Measurements from ENCODE around the gene MORC2.

The MORC2 gene

DNA sequence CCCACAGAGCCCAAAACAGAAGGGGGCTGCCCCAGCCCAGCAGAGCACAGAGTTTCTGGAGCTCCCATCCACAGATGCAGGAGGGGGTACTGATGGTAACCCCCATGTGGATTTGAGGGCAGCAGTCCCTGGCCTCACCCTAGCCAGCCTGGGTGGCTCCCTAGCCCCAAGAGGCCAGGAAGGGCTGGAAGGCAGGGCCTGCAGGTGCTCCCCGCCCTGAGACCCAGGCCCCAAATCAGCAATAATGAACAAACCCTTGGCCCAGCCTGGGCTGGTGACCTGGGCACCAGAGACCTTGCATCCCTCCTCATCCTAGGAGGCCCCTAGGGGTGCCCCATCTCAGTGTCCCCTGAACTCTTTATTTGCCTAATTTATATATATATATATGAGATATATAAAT is 61.6 kb downstream of the MORC2 start:
- Histone ChIP-seq H3K27me3 (ENCODE audit: control insufficient read depth, insufficient read depth, low read length) (no peaks in the 10 kb centered on the region), H3K27ac (ENCODE audit: low read depth, low read length) (no peak overlapping the region), H3K4me3 (ENCODE audit: low read length) (no peak overlapping the region), H3K9ac (ENCODE audit: low read length) (no peak overlapping the region), H3K36me3 (ENCODE audit: control insufficient read depth, insufficient read depth, low read length) (no peaks in the 10 kb centered on the region), H3K4me1 (ENCODE audit: control insufficient read depth, insufficient read depth, low read length) (no peaks in the 10 kb centered on the region)

- no peaks in the 10 kb centered on the region for H3K36me3 ChIP-seq (ENCODE audit: control insufficient read depth, insufficient read depth, low read length)
- no peak overlapping the region for H3K9ac ChIP-seq (ENCODE audit: low read length)
- H3K27ac ChIP-seq (ENCODE audit: low read depth, low read length): no peak overlapping the region
- no peaks in the 10 kb centered on the region for H3K4me1 ChIP-seq (ENCODE audit: control insufficient read depth, insufficient read depth, low read length)
- no peak overlapping the region for H3K4me3 ChIP-seq (ENCODE audit: low read length)
- no peaks in the 10 kb centered on the region for H3K27me3 ChIP-seq (ENCODE audit: control insufficient read depth, insufficient read depth, low read length)
Measured at GRCh38 chr22:30906411-30906810, 62.2 kb downstream of the MORC2 start.

DNA sequence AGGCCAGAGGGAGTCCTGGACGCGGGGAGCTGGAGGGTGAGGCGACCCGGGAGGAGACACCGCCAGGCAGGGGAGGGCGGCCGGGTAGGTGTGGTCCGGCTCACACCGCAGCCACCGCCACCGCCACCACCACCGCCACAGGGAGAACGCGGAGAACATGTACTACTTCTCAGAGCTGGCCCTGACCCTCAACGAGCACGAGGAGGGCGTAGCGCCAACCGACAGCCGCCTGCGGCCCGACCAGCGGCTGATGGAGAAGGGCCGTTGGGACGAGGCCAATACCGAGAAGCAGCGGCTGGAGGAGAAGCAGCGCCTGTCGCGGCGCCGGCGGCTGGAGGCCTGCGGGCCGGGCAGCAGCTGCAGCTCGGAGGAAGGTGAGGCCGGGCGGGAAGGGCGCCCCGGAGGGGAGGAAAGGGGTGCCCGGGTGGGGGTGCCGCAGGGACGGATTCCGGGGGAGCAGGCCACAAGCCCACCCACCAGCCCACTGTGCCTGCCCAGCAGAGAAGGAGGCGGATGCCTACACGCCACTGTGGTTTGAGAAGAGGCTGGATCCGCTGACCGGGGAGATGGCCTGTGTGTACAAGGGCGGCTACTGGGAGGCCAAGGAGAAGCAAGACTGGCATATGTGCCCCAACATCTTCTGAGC is 62.8 kb downstream of the MORC2 start:
- no peak overlapping the region for H3K4me3 ChIP-seq (ENCODE audit: low read length)
- no peak overlapping the region for H3K27ac ChIP-seq (ENCODE audit: low read depth, low read length)
- H3K27me3 ChIP-seq (ENCODE audit: control insufficient read depth, insufficient read depth, low read length): no peaks in the 10 kb centered on the region
- no peaks in the 10 kb centered on the region for H3K36me3 ChIP-seq (ENCODE audit: control insufficient read depth, insufficient read depth, low read length)
- H3K4me1 ChIP-seq (ENCODE audit: control insufficient read depth, insufficient read depth, low read length): no peaks in the 10 kb centered on the region
- H3K9ac ChIP-seq (ENCODE audit: low read length): no peak overlapping the region

GRCh38 chr22:30903876-30904460 is 64.6 kb downstream of the MORC2 start:
- H3K4me1 ChIP-seq (ENCODE audit: control insufficient read depth, insufficient read depth, low read length): no peaks in the 10 kb centered on the region
- H3K4me3 ChIP-seq (ENCODE audit: low read length): no peak overlapping the region
- H3K36me3 ChIP-seq (ENCODE audit: control insufficient read depth, insufficient read depth, low read length): no peaks in the 10 kb centered on the region
- no peak overlapping the region for H3K9ac ChIP-seq (ENCODE audit: low read length)
- H3K27me3 ChIP-seq (ENCODE audit: control insufficient read depth, insufficient read depth, low read length): no peaks in the 10 kb centered on the region
- no peak overlapping the region for H3K27ac ChIP-seq (ENCODE audit: low read depth, low read length)

DNA sequence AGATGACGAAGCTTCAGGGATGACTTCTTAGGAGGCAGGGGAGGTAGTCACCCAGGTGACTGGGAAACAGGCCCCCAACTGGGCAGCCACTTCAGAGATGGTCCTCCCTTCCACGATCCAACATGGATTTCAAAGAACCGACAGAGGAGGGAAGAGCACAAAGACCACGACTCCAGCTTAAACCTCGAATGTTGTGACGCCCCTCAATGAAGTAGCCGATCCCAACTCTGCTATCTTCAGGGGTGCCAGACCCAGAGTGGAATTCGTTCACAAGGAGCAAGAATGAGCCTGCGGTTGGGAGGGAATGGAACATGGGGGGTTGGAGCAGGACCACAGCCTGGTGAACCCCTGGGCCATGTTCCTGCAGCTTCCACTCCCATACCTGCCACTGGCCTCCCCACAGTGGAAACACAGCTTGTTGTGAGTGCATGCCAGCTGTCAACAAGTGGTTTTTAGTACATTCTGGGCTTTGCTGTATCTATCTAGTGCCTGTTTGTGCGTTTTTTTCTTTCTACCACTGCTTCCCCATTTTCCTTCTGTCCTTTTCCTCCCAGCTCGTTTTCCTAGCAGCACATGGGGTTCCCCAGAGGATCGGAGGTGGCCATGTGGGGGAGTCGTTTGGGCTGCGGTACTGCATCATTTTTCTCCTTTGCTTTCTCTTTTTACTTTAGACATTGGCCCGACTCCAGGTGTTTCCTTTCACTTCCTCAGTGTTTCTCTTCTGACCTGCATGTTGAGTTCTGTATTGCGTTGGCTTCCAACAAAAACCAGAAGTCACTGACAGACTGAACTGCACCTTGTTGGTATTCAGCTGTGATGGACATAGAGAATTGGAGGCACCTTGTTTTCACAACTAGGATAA is 65.8 kb downstream of the MORC2 start:
- Histone ChIP-seq H3K4me1 (ENCODE audit: control insufficient read depth, insufficient read depth, low read length) (no peaks in the 10 kb centered on the region), H3K4me3 (ENCODE audit: low read length) (no peak overlapping the region), H3K27ac (ENCODE audit: low read depth, low read length) (no peak overlapping the region), H3K27me3 (ENCODE audit: control insufficient read depth, insufficient read depth, low read length) (no peaks in the 10 kb centered on the region), H3K36me3 (ENCODE audit: control insufficient read depth, insufficient read depth, low read length) (no peaks in the 10 kb centered on the region), H3K9ac (ENCODE audit: low read length) (no peak overlapping the region)

DNA sequence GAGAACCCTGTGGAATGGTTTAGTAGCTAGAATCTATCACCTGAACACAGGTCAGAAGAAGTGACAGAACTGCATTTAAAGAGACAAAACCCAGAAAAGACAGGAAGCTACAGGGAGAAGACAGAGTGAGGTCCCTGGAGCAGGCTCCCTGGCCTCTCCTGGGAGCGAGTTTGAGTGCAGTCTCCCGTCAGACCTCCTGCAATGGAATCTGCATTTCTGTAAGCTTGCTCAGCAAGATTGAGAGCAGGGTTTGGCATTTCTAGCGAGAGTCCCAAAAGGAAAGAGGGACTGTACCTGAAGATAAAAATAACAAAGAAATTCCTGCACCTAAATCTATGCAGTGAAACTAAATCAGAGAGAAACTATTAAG is 74.2 kb downstream of the MORC2 start:
- no peak overlapping the region for H3K9ac ChIP-seq (ENCODE audit: low read length)
- no peaks in the 10 kb centered on the region for H3K27me3 ChIP-seq (ENCODE audit: control insufficient read depth, insufficient read depth, low read length)
- H3K4me3 ChIP-seq (ENCODE audit: low read length): no peak overlapping the region
- H3K36me3 ChIP-seq (ENCODE audit: control insufficient read depth, insufficient read depth, low read length): no peaks in the 10 kb centered on the region
- H3K27ac ChIP-seq (ENCODE audit: low read depth, low read length): no peak overlapping the region
- no peaks in the 10 kb centered on the region for H3K4me1 ChIP-seq (ENCODE audit: control insufficient read depth, insufficient read depth, low read length)

GRCh38 chr22:30893434-30894370 is 74.9 kb downstream of the MORC2 start:
- Histone ChIP-seq H3K4me3 (ENCODE audit: low read length) (no peak overlapping the region), H3K27ac (ENCODE audit: low read depth, low read length) (no peak overlapping the region), H3K4me1 (ENCODE audit: control insufficient read depth, insufficient read depth, low read length) (no peaks in the 10 kb centered on the region), H3K36me3 (ENCODE audit: control insufficient read depth, insufficient read depth, low read length) (no peaks in the 10 kb centered on the region), H3K27me3 (ENCODE audit: control insufficient read depth, insufficient read depth, low read length) (no peaks in the 10 kb centered on the region), H3K9ac (ENCODE audit: low read length) (no peak overlapping the region)

GRCh38 chr22:30892731-30893221 is 75.8 kb downstream of the MORC2 start:
- Histone ChIP-seq H3K4me3 (ENCODE audit: low read length) (no peak overlapping the region), H3K27me3 (ENCODE audit: control insufficient read depth, insufficient read depth, low read length) (no peaks in the 10 kb centered on the region), H3K9ac (ENCODE audit: low read length) (no peak overlapping the region), H3K4me1 (ENCODE audit: control insufficient read depth, insufficient read depth, low read length) (no peaks in the 10 kb centered on the region), H3K27ac (ENCODE audit: low read depth, low read length) (no peak overlapping the region), H3K36me3 (ENCODE audit: control insufficient read depth, insufficient read depth, low read length) (no peaks in the 10 kb centered on the region)

DNA sequence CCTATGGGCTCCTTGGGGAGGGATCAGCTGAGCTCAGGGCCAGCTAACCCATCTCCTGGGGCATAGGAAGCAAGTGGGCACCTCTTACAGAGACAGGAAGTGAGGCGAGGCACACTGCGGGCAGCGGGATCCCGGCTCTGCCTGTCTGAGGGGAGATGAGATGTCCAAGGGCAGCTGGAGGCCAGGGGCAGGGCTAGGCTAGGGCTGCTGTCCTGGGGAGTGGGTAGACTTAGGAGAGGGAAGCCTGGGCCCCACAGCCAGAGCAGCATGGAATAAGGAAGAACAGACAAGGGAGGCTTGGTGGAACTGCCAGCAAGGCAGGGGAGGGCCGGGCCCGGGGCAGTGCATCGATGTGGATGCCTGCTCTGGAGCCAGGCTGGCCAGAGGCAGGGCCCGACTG is 76.3 kb downstream of the MORC2 start:
- Histone ChIP-seq H3K27me3 (ENCODE audit: control insufficient read depth, insufficient read depth, low read length) (no peaks in the 10 kb centered on the region), H3K9ac (ENCODE audit: low read length) (no peak overlapping the region), H3K4me3 (ENCODE audit: low read length) (no peak overlapping the region), H3K27ac (ENCODE audit: low read depth, low read length) (no peak overlapping the region), H3K36me3 (ENCODE audit: control insufficient read depth, insufficient read depth, low read length) (no peaks in the 10 kb centered on the region), H3K4me1 (ENCODE audit: control insufficient read depth, insufficient read depth, low read length) (no peaks in the 10 kb centered on the region)

- H3K4me1 ChIP-seq (ENCODE audit: control insufficient read depth, insufficient read depth, low read length): no peaks in the 10 kb centered on the region
- no peaks in the 10 kb centered on the region for H3K36me3 ChIP-seq (ENCODE audit: control insufficient read depth, insufficient read depth, low read length)
- no peak overlapping the region for H3K27ac ChIP-seq (ENCODE audit: low read depth, low read length)
- H3K27me3 ChIP-seq (ENCODE audit: control insufficient read depth, insufficient read depth, low read length): no peaks in the 10 kb centered on the region
- no peak overlapping the region for H3K4me3 ChIP-seq (ENCODE audit: low read length)
- H3K9ac ChIP-seq (ENCODE audit: low read length): no peak overlapping the region
Measured at GRCh38 chr22:30891781-30892180, 76.8 kb downstream of the MORC2 start.

DNA sequence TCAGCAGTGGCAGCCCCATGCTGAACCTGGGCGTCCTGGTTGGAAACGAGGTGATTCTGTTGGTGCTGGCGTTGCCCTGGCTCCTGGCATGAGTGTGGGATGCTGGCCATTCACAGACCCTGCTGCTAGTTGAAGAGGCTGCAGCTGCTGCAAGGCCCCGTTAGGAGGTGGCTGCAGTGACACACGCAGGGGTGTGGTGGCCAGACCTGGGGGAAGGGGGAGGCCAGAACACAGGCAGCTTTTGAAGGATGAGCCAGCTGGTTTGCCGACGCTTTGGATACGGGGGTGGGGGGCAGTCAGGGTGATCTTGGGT is 77.2 kb downstream of the MORC2 start:
- Histone ChIP-seq H3K27ac (ENCODE audit: low read depth, low read length) (no peak overlapping the region), H3K36me3 (ENCODE audit: control insufficient read depth, insufficient read depth, low read length) (no peaks in the 10 kb centered on the region), H3K4me3 (ENCODE audit: low read length) (no peak overlapping the region), H3K9ac (ENCODE audit: low read length) (no peak overlapping the region), H3K4me1 (ENCODE audit: control insufficient read depth, insufficient read depth, low read length) (no peaks in the 10 kb centered on the region), H3K27me3 (ENCODE audit: control insufficient read depth, insufficient read depth, low read length) (no peaks in the 10 kb centered on the region)

All from rectal smooth muscle tissue (tissue), 1 donor.